Right lobe of liver (tissue), 4 donors: Measurements from ENCODE around the gene FAM169A.

ENCODE experiments used
- CTCF ChIP-seq, 4 donors: fragments of 200-600 bp in 3 of 4; fragments of 450-650 bp in 1 of 4; IDR thresholded peaks; one replicate each; pipeline versions ENCODE4 v1.5.1 to v1.8.0; 2016 to 2022; ENCODE audit warnings: antibody characterized with exemption in 4 of 4, mild to moderate bottlenecking in 2 of 4
- POLR2A ChIP-seq: fragments of 450-650 bp; IDR thresholded peaks from one replicate; pipeline ENCODE4 v1.6.1; 2017; ENCODE audit warnings: antibody characterized with exemption, mild to moderate bottlenecking
- donor health status: DM: no; HTN: no; CAD: no.
- donor health status: DM: no; HTN: no; CAD: no.
- donor health status: DM: no; HTN: yes; CAD: no.

- TF ChIP-seq CTCF (IDR thresholded peaks at IDR 0.05) (no peak), POLR2A (no peak)
Observed at GRCh38 chr5:74838262-74838661, 27.9 kb downstream of the FAM169A start.
